K562 (cell line): ENCODE data around the gene P4HB. TPM values are rescaled to one million over a fixed set of nuclear protein-coding genes. Genes with fewer than 3 reads are reported as not detected.

Experiments
- ATAC-seq: fragments of 200-7000 bp; cut with Tn5 transposase; 3 replicates; pipeline ENCODE4 v1.9.1; 2020; ENCODE audit warnings: moderate library complexity
- BruUV-seq: library from RNA; stranded (reverse); fragments of 400-500 nt; replicated peaks from 2 replicates; lab custom pipeline; 2021; lab: Mats Ljungman, UMichigan
- CTCF ChIA-PET: fragments of 300-600 bp; formaldehyde crosslinking; extraction: SDS; loops from one replicate; lab custom pipeline; 2021; ENCODE audit warnings: low intra/inter-chr PET ratio; lab: Yijun Ruan, JAX
- POLR2A ChIA-PET: fragments of 300-600, 350-650 bp; sonication (Branson Sonifier 250); formaldehyde crosslinking; extraction: SDS; loops from one replicate; lab custom pipeline; 2021; ENCODE audit warnings: antibody characterized with exemption, inconsistent platforms; lab: Yijun Ruan, JAX
- DNase-seq, 4 experiments: peaks; one replicate each; pipeline versions ENCODE4 v3.0.0 to v3.0.0-alpha.2; 2011 to 2018; ENCODE audit warnings: low spot score in 3 of 4, mixed read lengths in 3 of 4; ENCODE audit errors: extremely low read depth in 1 of 4
- FAIRE-seq: peaks from 2 replicates; lab custom pipeline; 2011; peaks lifted over from hg19 to GRCh38; lab: Jason Lieb, UNC
- H2AFZ ChIP-seq: 2 replicates; pipeline ENCODE4 v1.6.0; 2011; ENCODE audit warnings: low read depth, low read length, control low read depth, inconsistent platforms
- H3K27ac ChIP-seq: fragments of 200-600 bp; 3 replicates; pipeline ENCODE4 v1.8.0; 2011; ENCODE audit warnings: low read depth, mild to moderate bottlenecking, control low read depth, inconsistent platforms, low read length, moderate library complexity, mixed read lengths; ENCODE audit errors: extremely low read depth
- H3K27me3 ChIP-seq, 2 experiments: fragments of 300-600 bp in 1 of 2; 2 replicates in 1 of 2; 3 replicates in 1 of 2; pipeline versions ENCODE4 v1.6.0 to v1.8.0; 2011; ENCODE audit warnings: inconsistent platforms in 2 of 2, low read length in 2 of 2, mild to moderate bottlenecking in 1 of 2, mixed read lengths in 1 of 2, moderate library complexity in 1 of 2; ENCODE audit not compliant: control insufficient read depth in 2 of 2, insufficient read depth in 2 of 2
- H3K36me3 ChIP-seq: fragments of 300-600 bp; 3 replicates; pipeline ENCODE4 v1.8.0; 2011; ENCODE audit warnings: mild to moderate bottlenecking, low read length, inconsistent platforms; ENCODE audit not compliant: control insufficient read depth, insufficient read depth
- H3K4me1 ChIP-seq, 2 experiments: fragments of 200-600 bp in 1 of 2; replicated peaks in 1 of 2; 2 replicates in 1 of 2; 3 replicates in 1 of 2; pipeline versions ENCODE4 v1.5.1 to v1.8.0; 2011; ENCODE audit warnings: inconsistent platforms in 2 of 2, low read length in 2 of 2, mild to moderate bottlenecking in 1 of 2, mixed read lengths in 1 of 2, moderate library complexity in 1 of 2; ENCODE audit not compliant: control insufficient read depth in 2 of 2, insufficient read depth in 2 of 2
- H3K4me2 ChIP-seq: 2 replicates; pipeline ENCODE4 v1.6.1; 2011; ENCODE audit warnings: low read length, control low read depth, inconsistent platforms, mixed read lengths; ENCODE audit not compliant: insufficient read depth
- H3K4me3 ChIP-seq: fragments of 200-600 bp; sonication (generic), shearing (Covaris generic); 2 replicates; pipeline ENCODE4 v1.5.1; 2016; ENCODE audit warnings: control low read depth, inconsistent platforms
- H3K79me2 ChIP-seq: fragments of 200-600 bp; 3 replicates; pipeline ENCODE4 v1.8.0; 2011; ENCODE audit warnings: low read length, inconsistent platforms; ENCODE audit not compliant: control insufficient read depth, insufficient read depth
- H3K9ac ChIP-seq, 2 experiments: 2 replicates each; pipeline versions ENCODE4 v1.6.0 to v1.6.1; 2011; ENCODE audit warnings: low read depth in 2 of 2, low read length in 2 of 2, control low read depth in 1 of 2, inconsistent platforms in 1 of 2, mild to moderate bottlenecking in 1 of 2, mixed read lengths in 1 of 2; ENCODE audit not compliant: insufficient read depth in 1 of 2
- H3K9me1 ChIP-seq: one replicate; pipeline ENCODE4 v1.6.0; 2011; ENCODE audit warnings: inconsistent platforms, mild to moderate bottlenecking, low read length, moderate library complexity; ENCODE audit not compliant: control insufficient read depth, insufficient read depth
- H3K9me3 ChIP-seq: replicated peaks from 2 replicates; pipeline ENCODE4 v1.5.1; 2011; ENCODE audit warnings: low read depth, low read length, inconsistent platforms; ENCODE audit not compliant: control insufficient read depth, insufficient read depth
- H4K20me1 ChIP-seq: replicated peaks from 2 replicates; pipeline ENCODE4 v1.6.1; 2011; ENCODE audit warnings: low read length, inconsistent platforms, mixed read lengths; ENCODE audit not compliant: control insufficient read depth, insufficient read depth
- CCAR2 ChIP-seq: fragments of 200-400 bp; formaldehyde crosslinking; IDR thresholded peaks from 2 replicates; pipeline ENCODE4 v1.6.1; 2017; ENCODE audit warnings: mild to moderate bottlenecking, low read depth, low read length
- ILF3 ChIP-seq: fragments of 450-650 bp; IDR thresholded peaks from 2 replicates; pipeline ENCODE4 v1.6.1; 2018; ENCODE audit warnings: antibody characterized with exemption, mild to moderate bottlenecking, moderate library complexity, borderline replicate concordance
- KAT8 ChIP-seq: fragments of 450-650 bp; IDR thresholded peaks from 2 replicates; pipeline ENCODE4 v1.6.1; 2016; ENCODE audit warnings: low read depth, mild to moderate bottlenecking
- MAFG ChIP-seq: fragments of 450-650 bp; conservative IDR thresholded peaks from 2 replicates; pipeline ENCODE4 v1.6.1; 2016; ENCODE audit warnings: missing genetic modification characterization, missing compliant biosample characterization
- NFIC ChIP-seq: fragments of 450-650 bp; IDR thresholded peaks from 2 replicates; pipeline ENCODE4 v1.6.1; 2017; ENCODE audit warnings: mild to moderate bottlenecking, inconsistent platforms
- RBFOX2 ChIP-seq: fragments of 200-400 bp; formaldehyde crosslinking; IDR thresholded peaks from 2 replicates; pipeline ENCODE4 v1.6.1; 2017; ENCODE audit warnings: low read depth, mild to moderate bottlenecking, low read length, moderate library complexity
- RCOR1 ChIP-seq, 2 experiments: IDR thresholded peaks; 2 replicates each; pipeline ENCODE4 v1.6.1; 2012; ENCODE audit warnings: low read depth in 2 of 2, low read length in 2 of 2, borderline replicate concordance in 1 of 2, improper control_type of control experiment in 1 of 2
- SP2 ChIP-seq: IDR thresholded peaks from 2 replicates; pipeline ENCODE4 v1.6.1; 2011; ENCODE audit warnings: mild to moderate bottlenecking, low read depth, low read length, moderate library complexity; ENCODE audit not compliant: poor library complexity, severe bottlenecking; ENCODE audit errors: extremely low read depth
- SRF ChIP-seq, 2 experiments: fragments of 250-450, 450-650 bp in 1 of 2; sonication (Bioruptor Pico) in 1 of 2; sonication (generic) in 1 of 2; formaldehyde crosslinking; IDR thresholded peaks; 2 replicates each; pipeline versions ENCODE4 v1.5.0 to v1.5.1; 2020 to 2022; ENCODE audit warnings: mild to moderate bottlenecking in 1 of 2, missing genetic modification reagents in 1 of 2
- ZC3H4 ChIP-seq: sonication (generic); formaldehyde crosslinking; IDR thresholded peaks from 2 replicates; pipeline ENCODE4 v1.9.0; 2021; ENCODE audit warnings: missing genetic modification reagents, borderline replicate concordance
- ZFX ChIP-seq: sonication (generic); formaldehyde crosslinking; IDR thresholded peaks from 2 replicates; pipeline ENCODE4 v1.8.0; 2022; ENCODE audit warnings: mild to moderate bottlenecking, missing genetic modification reagents, moderate library complexity
- WGBS: fragments of 100-300 bp; shearing (Covaris generic); methylation state at CpG from one replicate; pipeline ENCODE4 v1.1.6; 2016; ENCODE audit warnings: low coverage, mixed read lengths; ENCODE audit not compliant: insufficient coverage; ENCODE audit errors: missing lambda C conversion rate; 5-methylcytosine and 5-hydroxymethylcytosine counted together
- in situ Hi-C: fragments of 300-500 bp; cut with MboI; formaldehyde crosslinking; loops from 4 replicates; pipeline ENCODE4 v1.15.0; 2018; ENCODE audit warnings: inconsistent platforms, mixed read lengths
- intact Hi-C: fragments of 100-400 bp; cut with micrococcal nuclease; formaldehyde crosslinking; loops from 2 replicates; pipeline ENCODE4 v1.14.2; 2022
- polyA plus RNA-seq, 8 experiments: library from polyadenylated mRNA; depleted of rRNA in 4 of 8; stranded (reverse) in 5 of 8; unstranded in 3 of 8; fragments of >200 nt; fragmentation: Nextera tagmentation in 2 of 8; fragmentation: Illumina TruSeq in 1 of 8; extraction: Ambion mirVana in 2 of 8; extraction: Trizol in 1 of 8; gene quantifications; 2 replicates each; pipeline versions ENCODE4 v1.2.1 to v1.2.3, GENCODE V29; 2011 to 2014; ENCODE audit warnings: inconsistent platforms in 1 of 8, missing spikeins in 1 of 8
- total RNA-seq, 7 experiments: library from RNA; depleted of rRNA in 6 of 7; stranded (reverse); fragments of >200 nt in 6 of 7; fragmentation: Illumina TruSeq in 2 of 7; extraction: Trizol in 2 of 7; gene quantifications; 2 replicates each; pipeline versions ENCODE4 v1.2.1 to v1.2.3, GENCODE V29; 2011 to 2021; ENCODE audit warnings: low replicate concordance in 1 of 7
- TF ChIP-seq, protein P1 (sequence below): fragments of 250-450 bp; sonication (Bioruptor Pico); IDR thresholded peaks from 2 replicates; pipeline ENCODE4 v1.4.0; 2020; ENCODE audit warnings: borderline replicate concordance
- TF ChIP-seq, protein P2 (sequence below), 2 experiments: IDR thresholded peaks; 2 replicates each; pipeline ENCODE4 v1.6.1; 2011; ENCODE audit warnings: borderline replicate concordance in 1 of 2, control low read depth in 1 of 2, low read depth in 1 of 2, low read length in 1 of 2, mild to moderate bottlenecking in 1 of 2, mixed read lengths in 1 of 2, moderate library complexity in 1 of 2; ENCODE audit not compliant: insufficient read depth in 1 of 2, insufficient read length in 1 of 2, poor library complexity in 1 of 2, severe bottlenecking in 1 of 2; ENCODE audit errors: extremely low read depth in 1 of 2
- TF ChIP-seq, protein P3 (sequence below): fragments of 250-450 bp; sonication (Bioruptor Pico); IDR thresholded peaks from 2 replicates; pipeline ENCODE4 v1.8.0; 2022; ENCODE audit warnings: inconsistent platforms, mild to moderate bottlenecking, moderate library complexity, borderline replicate concordance
- TF ChIP-seq, protein P4 (sequence below): sonication (generic); formaldehyde crosslinking; IDR thresholded peaks from 2 replicates; pipeline ENCODE4 v1.8.0; 2022; ENCODE audit warnings: mild to moderate bottlenecking, missing genetic modification reagents

Gene P4HB
- total and polyA plus RNA-seq, 9 of the 15 experiments (the other 6 are each of a cell fraction or from before 2014, with no cell fraction given) = 4.4 to 645 (median 325) TPM

DNA sequence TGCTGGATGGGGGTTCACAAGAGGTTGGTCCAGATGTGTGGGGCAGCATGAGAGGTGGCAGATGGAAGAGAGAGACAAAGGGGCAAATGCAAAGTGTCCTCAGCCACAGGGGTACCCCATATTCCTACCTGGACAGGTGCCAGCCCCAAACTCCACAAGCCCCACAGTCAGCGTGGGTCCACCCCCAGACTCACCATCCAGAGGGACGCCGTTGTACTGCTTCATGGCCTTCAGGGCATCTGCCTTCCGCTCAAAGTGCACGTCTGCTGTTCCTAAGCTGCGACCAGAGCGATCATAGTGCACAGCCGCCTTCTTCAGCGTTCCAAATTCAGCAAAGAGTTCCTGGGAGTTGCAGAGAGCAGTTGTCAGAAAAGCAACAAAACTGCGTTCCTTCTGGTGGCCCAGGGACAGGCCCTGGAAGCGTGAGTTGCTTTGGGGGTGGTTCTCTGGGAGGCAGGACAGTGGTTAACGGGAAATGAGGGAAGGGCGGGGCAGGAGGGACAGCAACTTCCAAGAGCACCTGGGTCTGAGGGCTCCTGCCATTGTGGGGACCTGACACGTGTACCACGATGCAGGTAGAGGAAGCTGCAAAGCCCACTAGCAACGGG lies 28.8 kb upstream of the P4HB start:
- H3K27me3 ChIP-seq = no peaks in the 10 kb centered on the region
- H4K20me1 ChIP-seq = 0 out of 2 replicates have a peak, but pooled peaks cover 4% of the 10 kb centered on the region
- FAIRE-seq = no peak
- H2AFZ ChIP-seq = no peak overlapping the region
- no peak for ATAC-seq
- intact Hi-C loops = no loop called here
- peaks cover 5% of the 10 kb centered on the region for H3K9me1 ChIP-seq
- 0 out of 2 replicates have a peak overlapping the region, but pooled peaks have one; percentile 91 for H3K4me2 ChIP-seq
- CTCF ChIA-PET = no interaction called here
- peaks cover 12 to 49% of the 10 kb centered on the region in 2 experiments; a peak in 4 of 5 replicates for H3K4me1 ChIP-seq
- peak in 1 of 4 experiments; percentile 10 for DNase-seq
- peak overlapping the region; percentile 89 to 96; a peak in 3 of 4 replicates for H3K9ac ChIP-seq
- H3K36me3 ChIP-seq = peaks cover 74% of the 10 kb centered on the region
- BruUV-seq = no TSS peak
- no peak overlapping the region for H3K4me3 ChIP-seq
- WGBS = 95% methylated on average over 16 of the region's 16 CpGs
- POLR2A ChIA-PET = interaction anchor here (0.7 to 10.5 kb wide), 5 partner anchors 14 to 186 kb away, joined by 3 to 85 read pairs (median 3); partner anchors contain the start of gene MRPL12
- in situ Hi-C loops = no loop called here
- no peaks in the 10 kb centered on the region for H3K9me3 ChIP-seq
- peak overlapping the region; percentile 97; the same call in 1 of the 3 replicates for H3K27ac ChIP-seq
- H3K79me2 ChIP-seq = peaks cover 78% of the 10 kb centered on the region
- TF ChIP-seq CCAR2 = no peak
- TF ChIP-seq SRF (CRISPR knock-in tag; IDR thresholded peaks at IDR 0.05) = no peak
- TF ChIP-seq, protein P1, sequence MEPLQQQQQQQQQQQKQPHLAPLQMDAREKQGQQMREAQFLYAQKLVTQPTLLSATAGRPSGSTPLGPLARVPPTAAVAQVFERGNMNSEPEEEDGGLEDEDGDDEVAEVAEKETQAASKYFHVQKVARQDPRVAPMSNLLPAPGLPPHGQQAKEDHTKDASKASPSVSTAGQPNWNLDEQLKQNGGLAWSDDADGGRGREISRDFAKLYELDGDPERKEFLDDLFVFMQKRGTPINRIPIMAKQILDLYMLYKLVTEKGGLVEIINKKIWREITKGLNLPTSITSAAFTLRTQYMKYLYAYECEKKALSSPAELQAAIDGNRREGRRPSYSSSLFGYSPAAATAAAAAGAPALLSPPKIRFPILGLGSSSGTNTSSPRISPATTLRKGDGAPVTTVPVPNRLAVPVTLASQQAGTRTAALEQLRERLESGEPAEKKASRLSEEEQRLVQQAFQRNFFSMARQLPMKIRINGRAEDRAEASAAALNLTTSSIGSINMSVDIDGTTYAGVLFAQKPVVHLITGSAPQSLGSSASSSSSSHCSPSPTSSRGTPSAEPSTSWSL = no peak
- peak; percentile 19; the same call in 1 of the 2 replicates for TF ChIP-seq ZFX (CRISPR knock-in tag)
- TF ChIP-seq MAFG (tag) = no peak
- TF ChIP-seq, protein P2, sequence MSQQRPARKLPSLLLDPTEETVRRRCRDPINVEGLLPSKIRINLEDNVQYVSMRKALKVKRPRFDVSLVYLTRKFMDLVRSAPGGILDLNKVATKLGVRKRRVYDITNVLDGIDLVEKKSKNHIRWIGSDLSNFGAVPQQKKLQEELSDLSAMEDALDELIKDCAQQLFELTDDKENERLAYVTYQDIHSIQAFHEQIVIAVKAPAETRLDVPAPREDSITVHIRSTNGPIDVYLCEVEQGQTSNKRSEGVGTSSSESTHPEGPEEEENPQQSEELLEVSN (IDR thresholded peaks at IDR 0.05; ENCODE audit: borderline replicate concordance in 1 of 2, extremely low read depth in 1 of 2, insufficient read depth in 1 of 2, insufficient read length in 1 of 2, low read depth in 1 of 2, low read length in 1 of 2, poor library complexity in 1 of 2, severe bottlenecking in 1 of 2) = no peak
- no peak for TF ChIP-seq KAT8
- no peak for TF ChIP-seq ILF3
- TF ChIP-seq, protein P3, sequence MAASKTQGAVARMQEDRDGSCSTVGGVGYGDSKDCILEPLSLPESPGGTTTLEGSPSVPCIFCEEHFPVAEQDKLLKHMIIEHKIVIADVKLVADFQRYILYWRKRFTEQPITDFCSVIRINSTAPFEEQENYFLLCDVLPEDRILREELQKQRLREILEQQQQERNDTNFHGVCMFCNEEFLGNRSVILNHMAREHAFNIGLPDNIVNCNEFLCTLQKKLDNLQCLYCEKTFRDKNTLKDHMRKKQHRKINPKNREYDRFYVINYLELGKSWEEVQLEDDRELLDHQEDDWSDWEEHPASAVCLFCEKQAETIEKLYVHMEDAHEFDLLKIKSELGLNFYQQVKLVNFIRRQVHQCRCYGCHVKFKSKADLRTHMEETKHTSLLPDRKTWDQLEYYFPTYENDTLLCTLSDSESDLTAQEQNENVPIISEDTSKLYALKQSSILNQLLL (CRISPR knock-in tag) = no peak
- TF ChIP-seq ZC3H4 (CRISPR knock-in tag) = peak; percentile 77; the same call in 1 of the 2 replicates
- no peak for TF ChIP-seq SP2
- TF ChIP-seq, protein P4, sequence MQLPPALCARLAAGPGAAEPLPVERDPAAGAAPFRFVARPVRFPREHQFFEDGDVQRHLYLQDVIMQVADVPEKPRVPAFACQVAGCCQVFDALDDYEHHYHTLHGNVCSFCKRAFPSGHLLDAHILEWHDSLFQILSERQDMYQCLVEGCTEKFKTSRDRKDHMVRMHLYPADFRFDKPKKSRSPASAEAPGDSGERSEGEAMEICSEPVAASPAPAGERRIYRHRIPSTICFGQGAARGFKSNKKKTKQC (CRISPR knock-in tag) = no peak
- no peak for TF ChIP-seq RCOR1 (IDR thresholded peaks at IDR 0.05; ENCODE audit: borderline replicate concordance in 1 of 2, low read depth in 2 of 2, low read length in 2 of 2)
- TF ChIP-seq NFIC = peak; percentile 43
- peak; percentile 65 for TF ChIP-seq RBFOX2
